Smooth muscle cell (in vitro differentiated cells): ENCODE results near the gene SV2B. TPM values are rescaled to one million over a fixed set of nuclear protein-coding genes. Genes with fewer than 3 reads are reported as not detected.
A peak's percentile ranks its signal among the peaks of the same experiment; 100 is the strongest.

Experiments
- DNase-seq: peaks from one replicate; lab custom pipeline; 2025; ENCODE audit not compliant: unreplicated experiment; lab: John Stamatoyannopoulos, UW
- H2AFZ ChIP-seq: fragments of 200-600 bp; sonication (generic); 2 replicates; pipeline ENCODE4 v1.6.0; 2016; ENCODE audit warnings: antibody characterized with exemption, low read depth, mild to moderate bottlenecking
- H3F3A ChIP-seq: fragments of 200-600 bp; sonication (generic); 2 replicates; pipeline ENCODE4 v1.6.0; 2017; ENCODE audit warnings: antibody characterized with exemption, low read depth
- H3K27ac ChIP-seq: fragments of 200-600 bp; sonication (generic); 2 replicates; pipeline ENCODE4 v1.5.1; 2016; ENCODE audit warnings: low read depth, mild to moderate bottlenecking
- H3K27me3 ChIP-seq: fragments of 200-600 bp; sonication (generic); 2 replicates; pipeline ENCODE4 v1.6.1; 2016; ENCODE audit warnings: low read depth, mild to moderate bottlenecking
- H3K36me3 ChIP-seq: fragments of 200-600 bp; sonication (generic); 2 replicates; pipeline ENCODE4 v1.5.1; 2016; ENCODE audit warnings: low read depth
- H3K4me1 ChIP-seq: fragments of 200-600 bp; sonication (generic); 2 replicates; pipeline ENCODE4 v1.5.1; 2016; ENCODE audit warnings: low read depth
- H3K4me2 ChIP-seq: fragments of 200-600 bp; sonication (generic); 2 replicates; pipeline ENCODE4 v1.6.0; 2016; ENCODE audit warnings: mild to moderate bottlenecking
- H3K4me3 ChIP-seq: fragments of 200-600 bp; sonication (generic); 2 replicates; pipeline ENCODE4 v1.5.1; 2016; ENCODE audit warnings: mild to moderate bottlenecking
- H3K79me2 ChIP-seq: fragments of 200-600 bp; sonication (generic); 2 replicates; pipeline ENCODE4 v1.6.0; 2016; ENCODE audit warnings: low read depth, mild to moderate bottlenecking
- H3K9ac ChIP-seq: fragments of 200-600 bp; sonication (generic); 2 replicates; pipeline ENCODE4 v1.6.0; 2016; ENCODE audit warnings: low read depth
- H3K9me3 ChIP-seq: fragments of 200-600 bp; sonication (generic); replicated peaks from 2 replicates; pipeline ENCODE4 v1.5.1; 2016; ENCODE audit warnings: low read depth
- H4K20me1 ChIP-seq: fragments of 200-600 bp; sonication (generic); 2 replicates; pipeline ENCODE4 v1.6.0; 2016; ENCODE audit warnings: low read depth
- CTCF ChIP-seq: fragments of 200-600 bp; sonication (generic); IDR thresholded peaks from 2 replicates; pipeline ENCODE4 v1.5.1; 2017; ENCODE audit warnings: borderline replicate concordance, mild to moderate bottlenecking, antibody characterized with exemption; ENCODE audit not compliant: insufficient read depth, poor library complexity, severe bottlenecking
- WGBS: methylation state at CpG from one replicate; pipeline ENCODE4 v1.1.7; 2016; ENCODE audit warnings: low lambda C conversion rate; 5-methylcytosine and 5-hydroxymethylcytosine counted together
- polyA plus RNA-seq: library from polyadenylated mRNA; unstranded; fragments of >200 nt; fragmentation: Nextera tagmentation; extraction: Ambion mirVana; gene quantifications from 2 replicates; pipeline ENCODE4 v1.2.1, GENCODE V29; 2016
- total RNA-seq: library from RNA; depleted of rRNA; stranded (reverse); fragments of >200 nt; gene quantifications from 2 replicates; pipeline ENCODE4 v1.2.3, GENCODE V29; 2014

Gene SV2B
- total and polyA plus RNA-seq, 2 experiments from 2014 or later: not detected

DNA sequence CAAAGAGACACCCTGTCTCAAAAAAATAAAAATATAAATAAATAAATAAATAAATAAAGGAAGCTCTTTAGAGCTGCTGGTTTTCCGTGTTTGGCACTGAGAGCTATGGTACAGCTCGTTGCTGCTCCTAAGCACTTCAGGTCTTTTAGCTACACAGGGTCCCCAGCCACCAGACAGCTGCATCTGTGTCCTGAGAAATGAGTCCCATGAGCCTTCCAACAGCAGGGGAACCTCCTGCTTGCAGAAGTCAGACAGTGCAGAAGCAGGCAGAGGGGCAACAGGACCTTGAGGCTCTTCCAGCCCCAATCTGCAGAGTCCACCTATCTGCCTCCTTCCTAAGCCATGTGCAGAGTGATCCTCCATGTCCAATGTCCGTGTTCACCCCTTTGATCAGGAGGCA lies 159.0 kb downstream of the SV2B start:
- Histone ChIP-seq H4K20me1 (no peaks in the 10 kb centered on the region), H3K9me3 (no peaks in the 10 kb centered on the region), H2AFZ (no peak overlapping the region), H3K4me3 (no peak overlapping the region), H3K79me2 (no peaks in the 10 kb centered on the region), H3K36me3 (no peaks in the 10 kb centered on the region), H3K27ac (no peak overlapping the region), H3F3A (no peaks in the 10 kb centered on the region), H3K4me1 (peaks cover 3% of the 10 kb centered on the region), H3K9ac (no peak overlapping the region), H3K27me3 (peaks cover 12% of the 10 kb centered on the region), H3K4me2 (no peak overlapping the region)
- no peak for TF ChIP-seq CTCF
- 80% methylated on average over 3 of the region's 3 CpGs for WGBS
- DNase-seq: no peak

DNA sequence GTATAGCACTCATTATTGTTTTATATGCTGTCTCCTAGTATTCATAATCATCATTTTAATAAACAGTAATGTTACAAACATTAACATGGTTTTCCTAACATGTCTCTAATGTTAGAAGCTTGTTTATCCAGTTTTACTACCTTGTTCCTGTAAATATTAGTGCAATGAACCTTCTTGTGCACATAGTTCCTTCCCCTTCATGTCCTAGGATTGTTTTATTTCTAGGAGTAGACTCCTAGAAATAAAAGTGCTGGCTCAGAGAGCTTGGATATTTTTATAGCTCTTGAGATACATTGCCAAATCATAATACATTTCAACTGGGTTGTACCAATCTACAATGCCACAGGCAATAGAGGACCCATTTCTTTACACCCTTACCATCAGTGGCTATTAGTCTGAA lies 161.3 kb downstream of the SV2B start:
- Histone ChIP-seq H3K79me2 (no peaks in the 10 kb centered on the region), H3K4me3 (no peak overlapping the region), H3K27ac (no peak overlapping the region), H3K9ac (no peak overlapping the region), H3K4me2 (no peak overlapping the region), H3K9me3 (no peaks in the 10 kb centered on the region), H3K4me1 (peaks cover 4% of the 10 kb centered on the region), H4K20me1 (no peaks in the 10 kb centered on the region), H3K36me3 (no peaks in the 10 kb centered on the region), H2AFZ (no peak overlapping the region), H3K27me3 (peaks cover 12% of the 10 kb centered on the region), H3F3A (no peaks in the 10 kb centered on the region)
- DNase-seq: no peak
- TF ChIP-seq CTCF: no peak

GRCh38 chr15:91263632-91264531 lies 163.8 kb downstream of the SV2B start:
- Histone ChIP-seq H2AFZ (peak overlapping the region; percentile 64), H3K79me2 (no peaks in the 10 kb centered on the region), H3F3A (no peaks in the 10 kb centered on the region), H3K27me3 (peaks cover 18% of the 10 kb centered on the region), H3K27ac (peak overlapping the region; percentile 63), H3K9ac (peak overlapping the region; percentile 52), H3K4me2 (peak overlapping the region; percentile 68), H3K4me3 (no peak overlapping the region), H3K4me1 (peaks cover 4% of the 10 kb centered on the region), H4K20me1 (no peaks in the 10 kb centered on the region), H3K36me3 (no peaks in the 10 kb centered on the region), H3K9me3 (no peaks in the 10 kb centered on the region)
- 57% methylated on average over 15 of the region's 15 CpGs for WGBS
- DNase-seq: no peak
- no peak for TF ChIP-seq CTCF
